H9 (cell line): ENCODE measurements around the gene KRT36. TPM values are rescaled to one million over a fixed set of nuclear protein-coding genes. Genes with fewer than 3 reads are reported as not detected.

Source experiments
- DNase-seq: peaks from one replicate; pipeline ENCODE4 v3.0.0-alpha.2; 2017
- H2AFZ ChIP-seq: one replicate; pipeline ENCODE4 v1.6.1; 2013; ENCODE audit warnings: mild to moderate bottlenecking, low read length, control low read depth, moderate library complexity
- H2AK5ac ChIP-seq: 2 replicates; pipeline ENCODE4 v1.6.1; 2013; ENCODE audit warnings: low read length, control low read depth, mixed read lengths; ENCODE audit not compliant: insufficient read length
- H2BK120ac ChIP-seq: one replicate; pipeline ENCODE4 v1.6.1; 2013; ENCODE audit warnings: low read depth, mild to moderate bottlenecking, low read length, control low read depth, inconsistent platforms; ENCODE audit not compliant: poor library complexity, severe bottlenecking
- H2BK12ac ChIP-seq: 2 replicates; pipeline ENCODE4 v1.6.1; 2013; ENCODE audit warnings: low read length, control low read depth, mixed read lengths, low read depth; ENCODE audit not compliant: insufficient read length
- H2BK15ac ChIP-seq: 2 replicates; pipeline ENCODE4 v1.6.1; 2013; ENCODE audit warnings: low read depth, low read length, control low read depth
- H2BK20ac ChIP-seq: one replicate; pipeline ENCODE4 v1.6.1; 2013; ENCODE audit warnings: low read depth, mild to moderate bottlenecking, low read length, control low read depth, inconsistent platforms; ENCODE audit not compliant: poor library complexity, severe bottlenecking
- H2BK5ac ChIP-seq: 2 replicates; pipeline ENCODE4 v1.6.1; 2013; ENCODE audit warnings: low read length, control low read depth, mixed read lengths; ENCODE audit not compliant: insufficient read length
- H3K14ac ChIP-seq: 2 replicates; pipeline ENCODE4 v1.6.1; 2013; ENCODE audit warnings: low read length, control low read depth; ENCODE audit not compliant: insufficient read depth
- H3K18ac ChIP-seq: 2 replicates; pipeline ENCODE4 v1.6.1; 2013; ENCODE audit warnings: low read depth, mild to moderate bottlenecking, mixed read lengths, low read length, control low read depth; ENCODE audit not compliant: insufficient read length
- H3K23ac ChIP-seq: 2 replicates; pipeline ENCODE4 v1.6.1; 2013; ENCODE audit warnings: low read length, control low read depth, mixed read lengths, low read depth; ENCODE audit not compliant: insufficient read length
- H3K23me2 ChIP-seq: 2 replicates; pipeline ENCODE4 v1.6.1; 2013; ENCODE audit warnings: low read depth, mild to moderate bottlenecking, mixed read lengths, low read length, control low read depth; ENCODE audit not compliant: insufficient read length, poor library complexity, severe bottlenecking
- H3K27ac ChIP-seq: 2 replicates; pipeline ENCODE4 v1.5.1; 2013; ENCODE audit warnings: low read length, control low read depth, mixed read lengths, low read depth; ENCODE audit not compliant: insufficient read length
- H3K27me3 ChIP-seq: 2 replicates; pipeline ENCODE4 v1.6.1; 2013; ENCODE audit warnings: low read length, control low read depth, inconsistent platforms; ENCODE audit not compliant: insufficient read depth
- H3K4ac ChIP-seq: 2 replicates; pipeline ENCODE4 v1.6.1; 2013; ENCODE audit warnings: low read depth, mild to moderate bottlenecking, control low read depth, inconsistent platforms, low read length, moderate library complexity
- H3K4me1 ChIP-seq: 2 replicates; pipeline ENCODE4 v1.6.1; 2013; ENCODE audit warnings: low read length, control low read depth, inconsistent platforms; ENCODE audit not compliant: insufficient read depth
- H3K4me2 ChIP-seq: 2 replicates; pipeline ENCODE4 v1.6.1; 2013; ENCODE audit warnings: low read length, control low read depth, mixed read lengths; ENCODE audit not compliant: insufficient read length, insufficient read depth
- H3K56ac ChIP-seq: 2 replicates; pipeline ENCODE4 v1.6.1; 2013; ENCODE audit warnings: low read depth, mild to moderate bottlenecking, mixed read lengths, low read length, control low read depth; ENCODE audit not compliant: insufficient read length
- H3K79me1 ChIP-seq: 2 replicates; pipeline ENCODE4 v1.6.1; 2013; ENCODE audit warnings: low read depth, mild to moderate bottlenecking, moderate library complexity, low read length, control low read depth, inconsistent platforms; ENCODE audit not compliant: insufficient read depth, poor library complexity, severe bottlenecking
- H3K79me2 ChIP-seq: 2 replicates; pipeline ENCODE4 v1.6.1; 2013; ENCODE audit warnings: low read length, control low read depth, inconsistent platforms; ENCODE audit not compliant: insufficient read depth
- H3K9ac ChIP-seq: 2 replicates; pipeline ENCODE4 v1.6.1; 2013; ENCODE audit warnings: low read length, control low read depth, mixed read lengths; ENCODE audit not compliant: insufficient read length; ENCODE audit errors: extremely low read depth
- H3K9me3 ChIP-seq: one replicate; pipeline ENCODE4 v1.6.1; 2013; ENCODE audit warnings: low read depth, low read length, inconsistent platforms; ENCODE audit not compliant: control insufficient read depth
- H3T11ph ChIP-seq: one replicate; pipeline ENCODE4 v1.6.1; 2013; ENCODE audit warnings: mild to moderate bottlenecking, low read length, control low read depth, inconsistent platforms
- H4K20me1 ChIP-seq: one replicate; pipeline ENCODE4 v1.6.1; 2013; ENCODE audit not compliant: control insufficient read depth, insufficient read length, insufficient read depth
- H4K5ac ChIP-seq: 2 replicates; pipeline ENCODE4 v1.6.1; 2013; ENCODE audit warnings: low read depth, mild to moderate bottlenecking, mixed read lengths, low read length, control low read depth; ENCODE audit not compliant: insufficient read length
- H4K8ac ChIP-seq: replicated peaks from 2 replicates; pipeline ENCODE4 v1.6.1; 2013; ENCODE audit warnings: low read length, control low read depth, mixed read lengths, low read depth; ENCODE audit not compliant: insufficient read length
- H4K91ac ChIP-seq: 2 replicates; pipeline ENCODE4 v1.6.1; 2013; ENCODE audit warnings: low read depth, mild to moderate bottlenecking, moderate library complexity, mixed read lengths, low read length, control low read depth; ENCODE audit not compliant: insufficient read length
- H3K27ac Mint-ChIP-seq, 3 experiments: 2 replicates in 2 of 3; 3 replicates in 1 of 3; pipeline ENCODE4 v1.8.0; 2020 to 2021; ENCODE audit warnings: mixed read lengths in 3 of 3, mild to moderate bottlenecking in 1 of 3, moderate library complexity in 1 of 3
- H3K27me3 Mint-ChIP-seq: 2 replicates; pipeline ENCODE4 v1.8.0; 2021; ENCODE audit warnings: low read depth, mild to moderate bottlenecking, moderate library complexity, mixed read lengths
- H3K36me3 Mint-ChIP-seq, 3 experiments: 2 replicates in 2 of 3; 3 replicates in 1 of 3; pipeline ENCODE4 v1.8.0; 2020 to 2021; ENCODE audit warnings: low read depth in 3 of 3, mixed read lengths in 3 of 3; ENCODE audit not compliant: insufficient read depth in 1 of 3
- H3K4me1 Mint-ChIP-seq, 2 experiments: 2 replicates each; pipeline ENCODE4 v1.8.0; 2020; ENCODE audit warnings: mixed read lengths in 2 of 2
- H3K4me3 Mint-ChIP-seq, 2 experiments: 2 replicates in 1 of 2; 3 replicates in 1 of 2; pipeline ENCODE4 v1.8.0; 2020 to 2021; ENCODE audit warnings: mild to moderate bottlenecking in 2 of 2, mixed read lengths in 2 of 2, moderate library complexity in 1 of 2
- H3K9me3 Mint-ChIP-seq, 2 experiments: 2 replicates in 1 of 2; 3 replicates in 1 of 2; pipeline ENCODE4 v1.8.0; 2020; ENCODE audit warnings: mild to moderate bottlenecking in 2 of 2, mixed read lengths in 2 of 2, moderate library complexity in 1 of 2
- WGBS: extraction: QIAGEN DNeasy Blood & Tissue Kit; methylation state at CpG from one replicate; pipeline ENCODE4 v1.1.7; 2013; ENCODE audit warnings: missing lambda C conversion rate, low lambda C conversion rate, mixed read lengths; ENCODE audit not compliant: insufficient read length; ENCODE audit errors: extremely low coverage; 5-methylcytosine and 5-hydroxymethylcytosine counted together
- total RNA-seq: library from RNA; stranded (reverse); gene quantifications from 2 replicates; pipeline ENCODE4 v1.2.1, GENCODE V29; 2021
- TF ChIP-seq, protein P1 (sequence below): fragments of 200-600 bp; sonication (generic); conservative IDR thresholded peaks from 3 replicates; pipeline ENCODE4 v1.8.0; 2021; ENCODE audit warnings: antibody characterized with exemption, mild to moderate bottlenecking

The KRT36 gene
- total RNA-seq, 1 experiment from 2014 or later: not detected

DNA sequence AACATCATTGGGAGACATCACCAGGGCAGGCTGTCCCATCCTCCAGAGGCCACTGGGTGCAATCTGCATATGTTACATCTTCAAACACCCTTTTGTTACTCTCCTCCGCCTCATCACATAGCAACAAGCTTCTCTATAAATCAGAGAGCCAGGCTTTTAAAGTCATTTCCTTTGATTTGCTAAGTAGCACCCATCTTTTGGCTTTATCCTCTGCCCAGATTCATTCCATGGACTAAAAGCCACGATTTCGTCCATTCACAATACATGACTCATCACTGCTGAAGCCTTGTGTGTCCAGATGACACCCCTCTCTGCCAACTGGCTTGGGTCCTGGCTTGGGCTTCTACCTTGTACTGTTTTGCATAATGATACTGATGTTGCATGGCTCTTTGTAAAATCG lies 47.0 kb downstream of the KRT36 start:
- no CpG with 5 or more reads among the region's 4 CpGs for WGBS

More for the DNA sequence above, 47.0 kb downstream of the KRT36 start:
- Histone ChIP-seq H3K23ac (no peak overlapping the region), H3K4ac (no peak overlapping the region), H2BK15ac (no peak overlapping the region), H2BK120ac (no peak overlapping the region), H2AFZ (no peak overlapping the region), H3T11ph (no peak overlapping the region), H3K9me3 (no peaks in the 10 kb centered on the region), H3K4me2 (no peak overlapping the region), H3K9ac (no peak overlapping the region), H3K56ac (no peak overlapping the region), H3K79me2 (no peaks in the 10 kb centered on the region), H2BK12ac (no peak overlapping the region), H2AK5ac (no peak overlapping the region), H2BK5ac (no peak overlapping the region), H3K23me2 (no peaks in the 10 kb centered on the region), H3K27ac (no peak overlapping the region), H3K14ac (no peak overlapping the region), H3K4me1 (no peaks in the 10 kb centered on the region), H4K8ac (no peak overlapping the region), H3K27me3 (no peaks in the 10 kb centered on the region), H3K18ac (no peak overlapping the region), H4K5ac (no peak overlapping the region), H4K91ac (no peak overlapping the region), H3K79me1 (no peaks in the 10 kb centered on the region), H2BK20ac (no peak overlapping the region), H4K20me1 (no peaks in the 10 kb centered on the region)
- Mint-ChIP-seq H3K27me3 (peaks cover 25% of the 10 kb centered on the region), H3K9me3 (no peaks in the 10 kb centered on the region; a peak in 1 of 5 replicates), H3K27ac (no peak overlapping the region), H3K4me1 (peaks cover 6% of the 10 kb centered on the region in 2 experiments), H3K4me3 (no peak overlapping the region), H3K36me3 (no peaks in the 10 kb centered on the region; a peak in 1 of 7 replicates)
- TF ChIP-seq, protein P1, sequence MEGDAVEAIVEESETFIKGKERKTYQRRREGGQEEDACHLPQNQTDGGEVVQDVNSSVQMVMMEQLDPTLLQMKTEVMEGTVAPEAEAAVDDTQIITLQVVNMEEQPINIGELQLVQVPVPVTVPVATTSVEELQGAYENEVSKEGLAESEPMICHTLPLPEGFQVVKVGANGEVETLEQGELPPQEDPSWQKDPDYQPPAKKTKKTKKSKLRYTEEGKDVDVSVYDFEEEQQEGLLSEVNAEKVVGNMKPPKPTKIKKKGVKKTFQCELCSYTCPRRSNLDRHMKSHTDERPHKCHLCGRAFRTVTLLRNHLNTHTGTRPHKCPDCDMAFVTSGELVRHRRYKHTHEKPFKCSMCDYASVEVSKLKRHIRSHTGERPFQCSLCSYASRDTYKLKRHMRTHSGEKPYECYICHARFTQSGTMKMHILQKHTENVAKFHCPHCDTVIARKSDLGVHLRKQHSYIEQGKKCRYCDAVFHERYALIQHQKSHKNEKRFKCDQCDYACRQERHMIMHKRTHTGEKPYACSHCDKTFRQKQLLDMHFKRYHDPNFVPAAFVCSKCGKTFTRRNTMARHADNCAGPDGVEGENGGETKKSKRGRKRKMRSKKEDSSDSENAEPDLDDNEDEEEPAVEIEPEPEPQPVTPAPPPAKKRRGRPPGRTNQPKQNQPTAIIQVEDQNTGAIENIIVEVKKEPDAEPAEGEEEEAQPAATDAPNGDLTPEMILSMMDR: no peak
- DNase-seq: no peak
